Subcutaneous adipose tissue (tissue), 4 donors: ENCODE results near the gene GPR63. TPM values are rescaled to one million over a fixed set of nuclear protein-coding genes. Genes with fewer than 3 reads are reported as not detected.

ENCODE experiments used
- CTCF ChIP-seq: fragments of 450-650 bp; IDR thresholded peaks from one replicate; pipeline ENCODE4 v1.5.1; 2016; ENCODE audit warnings: low read depth, mild to moderate bottlenecking, control low read depth, antibody characterized with exemption, moderate library complexity
- total RNA-seq, 4 donors: library from RNA; depleted of rRNA; stranded (reverse); fragments of >200 nt; gene quantifications; one replicate each; pipeline ENCODE4 v1.1.0, GENCODE V29; 2016

GPR63 gene
- total RNA-seq, result under 1 TPM; 0.19 to 0.34 (median 0.27) TPM

GRCh38 chr6:96837081-96837971, at the start of gene GPR63:
TSS of gene GPR63 (minus strand) at chr6:96837477. CDS start at chr6:96799731, 37,746 bp downstream.
- TF ChIP-seq CTCF, result no peak

- TF ChIP-seq CTCF, result no peak
Observed at GRCh38 chr6:96886519-96886918, 49.2 kb upstream of the GPR63 start.

GRCh38 chr6:96878143-96878542, 40.9 kb upstream of the GPR63 start:
- no peak for TF ChIP-seq CTCF

- TF ChIP-seq CTCF, result no peak
Observed at GRCh38 chr6:96876886-96877545, 39.7 kb upstream of the GPR63 start.

- no peak for TF ChIP-seq CTCF
Observed at GRCh38 chr6:96872976-96873375, 35.7 kb upstream of the GPR63 start.

GRCh38 chr6:96865055-96865405, 27.8 kb upstream of the GPR63 start:
- no peak for TF ChIP-seq CTCF
